Measurements from ENCODE around the gene CCDC102B. TPM values are rescaled to one million over a fixed set of nuclear protein-coding genes. Genes with fewer than 3 reads are reported as not detected.
"Not testable (repeated sequence)": the region's sequence is repeated elsewhere in the genome, so short reads cannot be mapped to it uniquely, and the experiment has no call there.

Gene CCDC102B
- total RNA-seq, 2 donors from 2014 or later = 0.89 to 1.8 TPM

DNA sequence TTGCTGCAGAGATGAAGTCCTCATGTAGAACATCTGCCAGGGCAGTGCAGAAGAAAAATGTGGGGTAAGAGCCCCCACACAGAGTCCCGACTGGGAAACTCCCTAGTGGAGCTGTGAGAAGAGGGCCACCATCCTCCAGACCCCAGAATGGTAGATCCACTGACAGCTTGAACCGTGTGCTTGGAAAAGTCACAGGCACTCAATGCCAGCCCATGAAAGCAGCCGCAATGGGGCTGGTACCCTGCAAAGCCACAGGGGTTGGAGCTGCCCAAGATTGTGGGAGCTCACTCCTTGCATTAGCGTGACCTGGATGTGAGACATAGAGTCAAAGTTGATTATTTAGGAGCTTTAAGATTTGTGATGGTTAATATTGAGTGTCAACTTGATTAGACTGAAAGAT, 197.8 kb downstream of the CCDC102B start:
- no peak overlapping the region for H3K27ac Mint-ChIP-seq
- H3K9me3 Mint-ChIP-seq = no peaks in the 10 kb centered on the region
- H3K4me1 Mint-ChIP-seq = no peaks in the 10 kb centered on the region
- no peak overlapping the region for H3K4me3 Mint-ChIP-seq
- H3K36me3 Mint-ChIP-seq (ENCODE audit: low read depth) = no peaks in the 10 kb centered on the region
- peaks cover 3% of the 10 kb centered on the region for H3K27me3 Mint-ChIP-seq
- ATAC-seq (replicated peaks) = no peak

DNA sequence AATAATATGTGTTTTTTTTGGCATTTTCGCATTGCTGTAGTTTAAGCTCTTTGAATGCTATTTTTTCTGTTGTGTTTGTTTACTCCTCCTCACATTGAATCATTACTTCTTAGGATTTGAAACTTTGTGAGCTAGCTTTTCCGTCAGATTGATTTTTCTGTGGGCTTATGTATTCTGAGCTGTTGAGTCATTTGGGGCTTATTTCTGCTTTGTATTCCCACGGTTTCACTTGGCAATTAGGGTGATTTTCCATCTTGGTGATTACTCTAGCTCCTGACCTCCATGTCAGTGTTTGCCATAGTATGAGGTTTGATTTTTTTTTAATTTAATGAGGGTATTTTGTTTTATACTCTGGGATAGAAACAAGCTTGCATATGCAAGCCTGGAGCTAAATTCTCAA, 200.0 kb downstream of the CCDC102B start:
- H3K27me3 Mint-ChIP-seq = peaks cover 3% of the 10 kb centered on the region
- H3K4me1 Mint-ChIP-seq = no peaks in the 10 kb centered on the region
- H3K36me3 Mint-ChIP-seq (ENCODE audit: low read depth) = no peaks in the 10 kb centered on the region
- no peak overlapping the region for H3K4me3 Mint-ChIP-seq
- ATAC-seq (replicated peaks) = no peak
- H3K9me3 Mint-ChIP-seq = no peaks in the 10 kb centered on the region
- H3K27ac Mint-ChIP-seq = no peak overlapping the region

DNA sequence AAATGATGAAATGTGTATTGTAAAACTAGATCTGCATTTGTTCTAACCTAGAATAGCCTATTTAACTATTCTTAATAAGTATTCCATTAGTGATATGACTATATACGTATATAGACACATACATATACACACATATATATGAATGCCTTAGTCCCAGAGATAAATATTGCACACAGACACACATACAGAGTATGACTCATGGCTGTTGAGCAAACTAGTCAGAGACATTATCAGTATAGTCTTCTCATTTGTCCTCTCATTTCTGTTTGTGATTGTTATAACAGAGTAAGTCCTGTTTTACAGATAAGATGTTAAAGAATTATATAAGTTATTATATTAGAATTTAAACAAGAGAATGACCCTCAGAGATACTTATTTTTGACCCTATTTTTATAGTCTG, 202.5 kb downstream of the CCDC102B start:
- Mint-ChIP-seq H3K27ac (no peak overlapping the region), H3K4me3 (no peak overlapping the region), H3K36me3 (ENCODE audit: low read depth) (no peaks in the 10 kb centered on the region), H3K9me3 (no peaks in the 10 kb centered on the region), H3K27me3 (peaks cover 3% of the 10 kb centered on the region), H3K4me1 (no peaks in the 10 kb centered on the region)
- no peak for ATAC-seq (replicated peaks)

DNA sequence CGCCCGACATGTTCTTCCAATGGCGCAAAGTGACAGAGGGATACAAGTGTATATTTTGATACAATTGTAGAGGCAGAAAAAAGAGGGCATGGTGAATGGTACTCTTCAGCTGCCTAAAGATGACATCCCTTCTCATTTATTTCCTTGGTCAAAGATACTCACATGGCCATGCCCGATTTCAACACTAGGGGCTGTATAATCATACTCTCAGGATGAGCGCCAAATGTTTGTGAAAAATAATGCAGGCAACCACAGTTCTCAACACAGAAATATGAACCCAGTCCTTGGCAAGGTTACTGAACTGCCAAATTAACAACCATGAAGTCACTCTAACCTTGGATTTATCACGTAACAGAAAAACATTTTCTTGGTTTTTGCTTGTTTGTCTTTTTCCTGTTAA, 204.4 kb downstream of the CCDC102B start:
- H3K27me3 Mint-ChIP-seq = peaks cover 3% of the 10 kb centered on the region
- ATAC-seq (replicated peaks) = no peak

DNA sequence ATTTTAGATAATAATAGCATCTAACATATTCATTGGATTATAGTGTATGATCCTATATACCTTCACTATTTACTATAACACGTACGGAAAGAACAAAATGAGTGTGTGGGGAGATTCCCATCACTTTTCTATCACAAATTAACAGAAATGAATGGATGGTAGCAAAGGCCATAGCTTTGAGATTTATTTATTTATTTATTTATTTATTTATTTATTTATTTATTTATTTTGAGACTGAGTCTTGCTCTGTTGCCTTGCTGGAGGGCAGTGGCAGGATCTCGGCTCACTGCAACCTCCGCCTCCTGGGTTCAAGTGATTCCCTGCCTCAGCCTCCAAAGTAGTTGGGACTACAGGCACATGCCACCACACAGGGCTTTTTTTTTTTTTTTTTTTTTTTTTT, 208.3 kb downstream of the CCDC102B start:
- H3K4me1 Mint-ChIP-seq; H3K9me3 Mint-ChIP-seq; H3K27ac Mint-ChIP-seq; ATAC-seq (replicated peaks); H3K27me3 Mint-ChIP-seq; H3K36me3 Mint-ChIP-seq (ENCODE audit: low read depth); H3K4me3 Mint-ChIP-seq: not testable (repeated sequence)

More for the DNA sequence above, 204.4 kb downstream of the CCDC102B start:
- Mint-ChIP-seq H3K4me3 (no peak overlapping the region), H3K4me1 (no peaks in the 10 kb centered on the region), H3K36me3 (ENCODE audit: low read depth) (no peaks in the 10 kb centered on the region), H3K27ac (no peak overlapping the region), H3K9me3 (no peaks in the 10 kb centered on the region)

DNA sequence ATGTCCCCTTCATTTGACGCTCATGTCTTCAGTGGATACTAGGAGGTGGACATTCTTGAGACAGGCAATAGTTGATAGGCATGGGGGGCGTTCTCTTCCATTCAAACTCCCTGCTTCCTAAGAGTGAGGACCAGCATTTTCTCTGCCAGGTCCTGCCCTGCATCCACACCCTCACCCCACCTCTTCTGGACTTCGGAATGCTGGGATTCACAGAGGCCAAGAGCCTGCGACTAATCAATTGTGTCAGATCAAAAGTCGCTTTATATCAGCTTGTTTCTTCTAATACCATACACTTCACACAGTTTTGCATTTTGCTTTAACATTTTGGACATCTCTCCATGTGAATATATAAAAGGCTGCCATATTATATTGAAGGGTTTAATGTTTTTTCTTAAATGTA, 210.7 kb downstream of the CCDC102B start:
- Mint-ChIP-seq H3K4me3 (no peak overlapping the region), H3K36me3 (ENCODE audit: low read depth) (no peaks in the 10 kb centered on the region), H3K9me3 (no peaks in the 10 kb centered on the region), H3K27me3 (no peaks in the 10 kb centered on the region), H3K4me1 (no peaks in the 10 kb centered on the region), H3K27ac (no peak overlapping the region)
- ATAC-seq (replicated peaks) = no peak

DNA sequence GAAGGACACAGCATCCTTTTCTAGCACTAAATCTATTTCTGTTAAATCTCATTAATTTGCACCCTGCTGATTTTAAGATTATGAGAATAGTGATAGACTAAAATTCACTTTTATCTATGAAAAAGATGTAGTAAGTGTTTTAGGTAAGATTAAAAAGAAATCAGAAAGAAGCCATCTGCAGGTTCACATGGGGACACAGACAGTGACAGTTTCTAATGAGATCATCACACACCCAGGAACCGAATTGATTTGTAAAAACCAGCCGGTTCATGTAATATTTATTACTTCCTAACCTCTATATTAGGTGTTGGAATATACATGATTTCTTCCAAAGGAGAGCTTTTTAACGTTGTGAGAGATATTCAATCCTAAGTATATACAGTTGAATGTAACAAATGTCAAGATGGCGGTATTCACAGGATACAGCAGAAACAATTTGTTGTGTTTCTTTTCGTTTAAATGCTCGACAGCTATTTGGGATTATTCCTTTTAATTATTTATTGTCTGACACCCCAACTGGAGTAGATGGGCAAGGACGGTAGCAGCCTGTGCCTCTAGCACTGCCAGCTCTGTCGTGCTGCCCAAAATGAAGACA, 223.4 kb downstream of the CCDC102B start:
- no peaks in the 10 kb centered on the region for H3K4me1 Mint-ChIP-seq
- H3K36me3 Mint-ChIP-seq (ENCODE audit: low read depth) = no peaks in the 10 kb centered on the region
- ATAC-seq (replicated peaks) = no peak
- H3K9me3 Mint-ChIP-seq = no peaks in the 10 kb centered on the region
- H3K27me3 Mint-ChIP-seq = no peaks in the 10 kb centered on the region
- H3K4me3 Mint-ChIP-seq = no peak overlapping the region
- H3K27ac Mint-ChIP-seq = no peak overlapping the region

DNA sequence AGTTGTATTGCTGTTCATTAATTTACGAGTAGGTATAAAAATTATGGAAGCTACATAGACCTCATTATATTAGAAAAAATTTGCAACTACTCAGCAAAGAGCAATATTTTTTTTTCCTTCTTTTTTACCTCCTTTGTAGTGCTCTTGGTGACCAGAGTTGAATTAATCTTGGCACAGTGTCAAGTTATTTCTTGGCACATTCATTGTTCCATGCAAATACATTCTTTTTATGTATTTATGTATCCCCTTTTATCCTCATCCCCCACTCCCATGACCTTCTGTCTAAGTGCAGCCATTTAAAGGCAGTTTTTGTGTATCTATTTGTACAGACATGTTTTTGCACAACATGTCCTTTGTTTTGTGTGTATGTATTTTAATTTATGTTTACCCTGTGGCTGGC, 224.5 kb downstream of the CCDC102B start:
- H3K27me3 Mint-ChIP-seq = no peaks in the 10 kb centered on the region
- no peaks in the 10 kb centered on the region for H3K9me3 Mint-ChIP-seq
- ATAC-seq (replicated peaks) = no peak
- no peak overlapping the region for H3K4me3 Mint-ChIP-seq
- H3K36me3 Mint-ChIP-seq (ENCODE audit: low read depth) = no peaks in the 10 kb centered on the region
- H3K27ac Mint-ChIP-seq = no peak overlapping the region
- no peaks in the 10 kb centered on the region for H3K4me1 Mint-ChIP-seq

DNA sequence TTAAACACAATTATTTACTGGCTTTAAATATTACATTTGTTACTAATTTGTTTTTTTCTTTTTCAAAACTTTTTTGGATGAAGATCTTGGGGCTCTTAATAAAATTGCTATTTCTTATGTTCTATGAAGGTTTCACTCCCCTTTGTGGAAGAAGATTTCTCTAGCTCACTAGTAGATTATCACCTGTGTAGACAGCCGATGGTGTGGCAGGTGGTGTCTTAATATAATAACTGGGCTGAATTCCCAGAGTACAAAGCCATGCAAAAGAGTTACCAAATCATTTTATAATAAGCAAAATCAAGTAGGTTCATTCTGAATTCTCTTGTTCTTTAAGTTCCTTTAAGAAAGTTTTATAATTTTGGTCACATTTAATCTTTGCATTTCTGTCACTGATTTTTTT, 233.7 kb downstream of the CCDC102B start:
- no peaks in the 10 kb centered on the region for H3K4me1 Mint-ChIP-seq
- H3K27me3 Mint-ChIP-seq = no peaks in the 10 kb centered on the region
- H3K4me3 Mint-ChIP-seq = no peak overlapping the region
- H3K36me3 Mint-ChIP-seq (ENCODE audit: low read depth) = no peaks in the 10 kb centered on the region
- no peaks in the 10 kb centered on the region for H3K9me3 Mint-ChIP-seq
- no peak for ATAC-seq (replicated peaks)
- H3K27ac Mint-ChIP-seq = no peak overlapping the region

DNA sequence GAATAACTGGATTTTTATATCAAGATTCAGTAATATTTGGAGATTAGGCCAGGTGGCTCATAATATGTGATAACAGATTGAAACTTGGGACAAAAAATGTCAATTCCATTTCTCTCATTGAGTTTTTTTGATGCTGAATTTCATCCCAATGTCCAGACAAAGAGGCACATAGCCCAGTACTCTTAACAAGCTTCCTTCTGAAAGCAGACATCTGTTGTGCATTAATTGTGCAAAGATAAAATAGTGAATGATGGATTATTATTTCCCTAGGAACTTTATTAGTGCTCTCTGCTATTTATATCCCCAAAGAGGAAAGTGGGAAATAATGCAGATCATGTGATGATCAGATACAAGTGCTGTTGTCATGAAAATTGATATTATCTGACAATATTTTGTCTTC, 234.1 kb downstream of the CCDC102B start:
- no peaks in the 10 kb centered on the region for H3K4me1 Mint-ChIP-seq
- no peaks in the 10 kb centered on the region for H3K36me3 Mint-ChIP-seq (ENCODE audit: low read depth)
- no peaks in the 10 kb centered on the region for H3K9me3 Mint-ChIP-seq
- H3K27ac Mint-ChIP-seq = no peak overlapping the region
- no peak overlapping the region for H3K4me3 Mint-ChIP-seq
- no peak for ATAC-seq (replicated peaks)
- no peaks in the 10 kb centered on the region for H3K27me3 Mint-ChIP-seq

DNA sequence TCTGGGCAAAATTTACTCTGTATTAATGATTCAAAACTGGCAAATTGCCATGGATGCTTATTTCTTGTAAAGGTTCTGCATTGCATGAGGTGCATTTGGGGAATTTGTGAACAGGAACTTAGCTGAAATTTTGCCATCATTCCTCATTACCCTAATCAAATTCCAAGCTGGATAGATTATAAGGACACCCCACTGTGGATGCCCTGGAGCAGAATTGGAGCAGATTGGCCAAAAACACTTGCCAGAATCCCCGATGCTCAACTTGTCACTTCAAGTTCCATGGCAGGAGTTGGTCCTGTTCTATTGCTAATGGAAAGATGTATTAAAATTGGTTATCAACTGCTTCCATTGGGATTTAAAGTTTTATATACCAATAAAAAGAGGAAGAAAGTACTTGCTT, 237.9 kb downstream of the CCDC102B start:
- no peaks in the 10 kb centered on the region for H3K9me3 Mint-ChIP-seq
- no peaks in the 10 kb centered on the region for H3K36me3 Mint-ChIP-seq (ENCODE audit: low read depth)
- no peaks in the 10 kb centered on the region for H3K27me3 Mint-ChIP-seq

DNA sequence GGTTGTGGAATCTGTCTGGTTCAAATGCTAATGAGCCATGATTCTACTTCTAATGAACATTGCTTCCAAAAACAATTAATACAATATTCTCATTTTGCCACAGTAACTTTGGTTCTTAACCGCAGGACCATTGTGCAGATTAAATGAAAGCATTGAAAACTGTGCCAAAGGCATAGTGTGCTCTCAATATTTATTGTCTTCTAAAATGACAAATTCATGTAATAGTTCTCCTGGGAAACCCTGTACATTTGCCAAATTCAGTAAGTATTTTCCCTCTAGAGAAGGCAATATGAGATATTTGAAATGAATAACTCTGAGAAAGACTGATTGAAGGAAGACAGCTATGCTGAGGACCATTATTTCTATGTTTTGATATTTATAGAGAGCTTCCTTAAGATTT, 246.3 kb downstream of the CCDC102B start:
- no peak for ATAC-seq (replicated peaks)
- Mint-ChIP-seq H3K9me3 (no peaks in the 10 kb centered on the region), H3K27ac (no peak overlapping the region), H3K4me1 (no peaks in the 10 kb centered on the region), H3K27me3 (no peaks in the 10 kb centered on the region), H3K36me3 (ENCODE audit: low read depth) (no peaks in the 10 kb centered on the region), H3K4me3 (no peak overlapping the region)

More for the DNA sequence above, 237.9 kb downstream of the CCDC102B start:
- Mint-ChIP-seq H3K4me3 (no peak overlapping the region), H3K27ac (no peak overlapping the region), H3K4me1 (no peaks in the 10 kb centered on the region)
- no peak for ATAC-seq (replicated peaks)

DNA sequence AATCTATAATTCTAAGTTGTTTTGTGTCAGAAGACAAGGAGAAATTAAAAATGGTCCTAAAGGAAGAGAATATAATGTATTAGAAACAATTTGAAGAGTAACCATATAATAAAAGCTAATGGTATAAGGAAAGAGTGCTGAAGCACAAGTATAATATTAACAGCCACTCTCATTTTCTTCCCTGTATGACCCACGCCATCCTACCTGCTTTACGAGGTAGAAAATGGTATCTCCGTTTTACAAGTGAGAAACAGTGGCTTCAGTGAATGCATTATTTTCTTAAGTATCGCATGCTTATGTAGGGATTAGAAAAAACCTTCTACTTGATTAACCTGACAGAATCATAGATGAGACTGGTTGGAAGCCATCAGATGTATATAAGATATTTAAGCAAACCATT, 266.2 kb downstream of the CCDC102B start:
- H3K4me3 Mint-ChIP-seq = no peak overlapping the region
- no peaks in the 10 kb centered on the region for H3K9me3 Mint-ChIP-seq
- no peaks in the 10 kb centered on the region for H3K36me3 Mint-ChIP-seq (ENCODE audit: low read depth)
- no peak overlapping the region for H3K27ac Mint-ChIP-seq
- no peak for ATAC-seq (replicated peaks)
- H3K4me1 Mint-ChIP-seq = no peaks in the 10 kb centered on the region
- H3K27me3 Mint-ChIP-seq = peaks cover 2% of the 10 kb centered on the region

DNA sequence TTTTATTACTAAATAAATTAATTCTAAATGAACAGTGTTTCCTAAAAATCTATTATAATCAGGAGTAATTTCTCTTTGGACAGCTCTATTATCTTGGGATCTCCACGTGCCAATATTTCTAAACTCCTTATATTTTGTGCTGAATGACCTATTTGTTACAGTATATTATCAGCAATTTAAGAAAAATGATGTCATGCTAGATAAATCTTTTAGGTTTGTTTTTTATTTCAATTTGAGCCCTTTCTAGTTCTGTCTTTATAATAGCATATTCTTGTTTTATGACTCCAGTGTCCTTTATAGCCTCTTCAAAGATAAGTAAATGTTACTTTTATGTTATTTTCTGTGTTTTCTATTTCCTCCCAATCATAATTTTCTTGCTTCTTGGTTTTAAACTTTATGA, 269.2 kb downstream of the CCDC102B start:
- Mint-ChIP-seq H3K36me3 (ENCODE audit: low read depth) (no peaks in the 10 kb centered on the region), H3K27me3 (peaks cover 4% of the 10 kb centered on the region), H3K4me1 (no peaks in the 10 kb centered on the region), H3K4me3 (no peak overlapping the region), H3K9me3 (no peaks in the 10 kb centered on the region), H3K27ac (no peak overlapping the region)
- ATAC-seq (replicated peaks) = no peak

DNA sequence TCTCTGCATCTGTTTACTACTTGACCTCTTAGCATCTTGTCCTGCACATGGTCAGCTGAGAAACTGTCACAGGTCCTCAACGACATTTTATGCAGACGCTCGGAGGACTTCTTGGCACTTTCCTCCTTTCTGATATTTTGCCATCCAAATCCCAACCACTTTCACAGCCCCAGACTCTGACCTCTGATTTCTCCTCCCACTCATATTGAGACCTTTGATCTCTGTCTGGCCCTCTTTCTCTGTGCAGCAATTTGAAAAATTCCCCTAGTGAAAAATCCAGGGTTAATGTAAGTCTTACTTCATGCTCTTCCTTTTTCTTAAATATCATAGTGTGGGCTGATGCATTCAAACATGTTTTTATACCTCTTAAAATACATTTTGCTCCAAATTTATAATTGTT, 273.8 kb downstream of the CCDC102B start:
- Mint-ChIP-seq H3K4me3 (no peak overlapping the region), H3K27me3 (peaks cover 4% of the 10 kb centered on the region), H3K27ac (no peak overlapping the region), H3K4me1 (no peaks in the 10 kb centered on the region), H3K9me3 (no peaks in the 10 kb centered on the region), H3K36me3 (ENCODE audit: low read depth) (no peaks in the 10 kb centered on the region)
- ATAC-seq (replicated peaks) = no peak

DNA sequence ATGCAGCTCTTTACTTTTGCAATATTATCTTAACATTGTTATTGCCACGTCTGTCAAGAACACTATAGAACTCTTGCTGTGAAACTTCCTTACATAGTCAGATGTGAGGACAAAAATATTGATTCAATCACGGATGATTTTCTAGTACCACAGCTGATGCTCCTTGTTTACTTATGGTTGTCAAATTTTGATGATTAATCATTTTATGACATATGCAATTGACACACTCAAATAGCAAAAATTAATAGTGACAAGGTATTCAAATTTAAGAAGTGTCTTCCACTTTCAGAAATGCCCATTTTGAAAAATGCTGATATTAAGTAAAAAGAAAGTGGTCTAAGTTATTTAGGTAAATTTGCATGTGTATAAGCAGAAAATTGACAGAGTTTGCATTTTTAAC, 284.0 kb downstream of the CCDC102B start:
- H3K27me3 Mint-ChIP-seq = no peaks in the 10 kb centered on the region
- H3K4me3 Mint-ChIP-seq = no peak overlapping the region
- no peak overlapping the region for H3K27ac Mint-ChIP-seq
- no peak for ATAC-seq (replicated peaks)
- no peaks in the 10 kb centered on the region for H3K9me3 Mint-ChIP-seq
- H3K4me1 Mint-ChIP-seq = no peaks in the 10 kb centered on the region
- no peaks in the 10 kb centered on the region for H3K36me3 Mint-ChIP-seq (ENCODE audit: low read depth)

All from activated T-helper 17 cell treated with anti-CD3 and anti-CD28 coated beads, Interleukin-2, amount 50 U/mL, for 72 hours (primary cell).